ENCODE results near the gene NRAP. TPM values are rescaled to one million over a fixed set of nuclear protein-coding genes. Genes with fewer than 3 reads are reported as not detected.

Gene NRAP
- total and polyA plus RNA-seq, 2 donors (not counting 3 experiments of a cell fraction or from before 2014, with no cell fraction given) = not detected

DNA sequence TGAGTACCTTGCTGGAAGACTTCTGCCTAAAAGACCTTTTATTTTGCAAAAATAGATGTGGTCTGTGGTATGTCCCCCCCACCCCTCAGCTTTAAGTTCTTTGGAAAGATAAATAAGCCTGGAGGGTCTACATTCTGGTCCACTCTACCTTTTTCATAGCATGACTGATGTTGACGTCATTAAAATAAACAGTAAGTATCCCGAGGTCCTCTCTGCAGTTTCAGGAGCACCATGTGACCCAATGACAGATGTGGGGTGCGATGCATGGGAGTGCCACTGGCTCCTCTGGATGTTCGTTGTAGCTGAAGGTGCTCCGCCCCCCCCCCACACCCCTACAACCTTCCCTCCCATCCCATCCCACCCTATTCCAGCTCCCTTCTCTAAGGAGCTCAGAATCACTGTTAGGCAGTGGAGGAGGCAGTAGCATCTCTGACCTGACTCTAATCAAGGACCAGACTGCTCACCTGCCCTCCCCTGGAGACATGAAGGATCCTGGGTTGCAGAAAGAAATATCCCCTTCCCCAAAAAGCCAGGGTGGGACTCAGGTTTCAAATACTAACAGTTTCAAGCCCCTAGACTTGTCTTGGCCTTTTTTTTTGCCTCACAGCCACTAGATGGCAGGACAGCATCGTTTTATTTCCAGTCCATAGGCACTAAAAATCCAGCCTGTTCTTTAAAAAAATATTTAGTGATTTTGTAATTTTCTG lies 40.9 kb upstream of the NRAP start:
- Histone ChIP-seq H4K20me1 (replicated peaks; ENCODE audit: control insufficient read depth, extremely low read depth, insufficient read depth, low read length) (no peaks in the 10 kb centered on the region), H3K9ac (replicated peaks; ENCODE audit: extremely low read depth, insufficient read depth, low read length) (no peak overlapping the region), H3K9me3 (replicated peaks; ENCODE audit: control insufficient read depth, insufficient read depth, low read length) (no peaks in the 10 kb centered on the region), H3K79me2 (ENCODE audit: control insufficient read depth, insufficient read depth, low read length) (no peaks in the 10 kb centered on the region), H3K36me3 (ENCODE audit: control insufficient read depth in 2 of 2, extremely low read depth in 1 of 2, insufficient read depth in 2 of 2, low read length in 2 of 2) (peaks cover 0 to 5% of the 10 kb centered on the region in 2 experiments), H3K27me3 (ENCODE audit: control insufficient read depth in 2 of 2, insufficient read depth in 2 of 2, low read length in 2 of 2) (no peaks in the 10 kb centered on the region), H3K4me1 (ENCODE audit: control insufficient read depth, extremely low read depth, insufficient read depth, low read length) (peaks cover 20% of the 10 kb centered on the region), H2AFZ (ENCODE audit: low read depth, low read length) (no peak overlapping the region), H3K4me2 (ENCODE audit: insufficient read depth, low read length) (no peak overlapping the region), H3K4me3 (replicated peaks in 1 of 3; ENCODE audit: insufficient read depth in 1 of 3, low read depth in 1 of 3, low read length in 3 of 3) (no peak overlapping the region), H3K27ac (ENCODE audit: insufficient read depth, low read depth, low read length) (no peak overlapping the region), H3K9me1 (replicated peaks; ENCODE audit: control insufficient read depth, extremely low read depth, insufficient read depth, low read length) (no peaks in the 10 kb centered on the region)
- FAIRE-seq = peak; percentile 86
- DNase-seq (ENCODE audit: low read depth, low spot score) = peak; percentile 50
- CTCF ChIA-PET = interaction anchor here (0.6 to 3.1 kb wide), 16 partner anchors 8 to 1425 kb away, joined by 3 to 52 read pairs (median 4); partner anchors contain the start of gene CASP7
- POLR2A ChIA-PET = no interaction called here
- TF ChIP-seq MYC (IDR thresholded peaks at IDR 0.05; ENCODE audit: low read depth, low read length) = no peak
- TF ChIP-seq POLR2A (IDR thresholded peaks at IDR 0.05; ENCODE audit: low read depth, low read length) = no peak
- TF ChIP-seq, protein P1, sequence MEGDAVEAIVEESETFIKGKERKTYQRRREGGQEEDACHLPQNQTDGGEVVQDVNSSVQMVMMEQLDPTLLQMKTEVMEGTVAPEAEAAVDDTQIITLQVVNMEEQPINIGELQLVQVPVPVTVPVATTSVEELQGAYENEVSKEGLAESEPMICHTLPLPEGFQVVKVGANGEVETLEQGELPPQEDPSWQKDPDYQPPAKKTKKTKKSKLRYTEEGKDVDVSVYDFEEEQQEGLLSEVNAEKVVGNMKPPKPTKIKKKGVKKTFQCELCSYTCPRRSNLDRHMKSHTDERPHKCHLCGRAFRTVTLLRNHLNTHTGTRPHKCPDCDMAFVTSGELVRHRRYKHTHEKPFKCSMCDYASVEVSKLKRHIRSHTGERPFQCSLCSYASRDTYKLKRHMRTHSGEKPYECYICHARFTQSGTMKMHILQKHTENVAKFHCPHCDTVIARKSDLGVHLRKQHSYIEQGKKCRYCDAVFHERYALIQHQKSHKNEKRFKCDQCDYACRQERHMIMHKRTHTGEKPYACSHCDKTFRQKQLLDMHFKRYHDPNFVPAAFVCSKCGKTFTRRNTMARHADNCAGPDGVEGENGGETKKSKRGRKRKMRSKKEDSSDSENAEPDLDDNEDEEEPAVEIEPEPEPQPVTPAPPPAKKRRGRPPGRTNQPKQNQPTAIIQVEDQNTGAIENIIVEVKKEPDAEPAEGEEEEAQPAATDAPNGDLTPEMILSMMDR (IDR thresholded peaks at IDR 0.05; ENCODE audit: extremely low read depth in 1 of 2, insufficient read depth in 1 of 2, low read depth in 1 of 2, low read length in 2 of 2) = peak; percentile 52 to 59
- intact Hi-C loops (cut with micrococcal nuclease) (loop anchor here (1.0 to 5.0 kb wide), 6 partner anchors 25 to 600 kb away; partner anchors contain the start of genes ADRB1 and CASP7), dilution Hi-C loops (cut with MboI; ENCODE audit: extremely low pct_ligation_motif_present, low sequenced_read_pairs) (no loop called here)
- no TSS peak for BruUV-seq (replicated peaks)

DNA sequence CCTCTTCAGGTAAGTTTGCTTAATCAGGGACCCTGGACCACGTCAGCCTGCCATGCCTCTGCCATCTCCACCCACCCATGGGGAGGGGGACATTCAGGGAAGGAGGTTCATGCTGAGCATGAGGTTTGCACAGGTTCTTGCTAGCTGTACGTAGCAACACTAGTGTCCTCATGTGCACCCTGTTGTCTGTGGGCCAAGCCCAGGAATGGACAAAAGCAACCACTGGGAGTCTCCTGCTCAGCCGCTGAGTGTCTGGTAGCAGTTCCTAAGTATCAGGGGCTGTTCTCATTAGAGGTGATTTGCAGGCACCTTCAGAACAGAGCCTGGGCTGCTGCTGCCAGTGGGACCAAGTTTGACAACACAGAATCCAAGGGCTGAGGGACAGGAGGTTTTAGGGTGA lies 33.8 kb upstream of the NRAP start:
- POLR2A ChIA-PET = no interaction called here
- no peaks in the 10 kb centered on the region for H3K9me3 ChIP-seq (replicated peaks; ENCODE audit: control insufficient read depth, insufficient read depth, low read length)
- H3K4me3 ChIP-seq (replicated peaks in 1 of 3; ENCODE audit: insufficient read depth in 1 of 3, low read depth in 1 of 3, low read length in 3 of 3) = no peak overlapping the region
- intact Hi-C loops (cut with micrococcal nuclease) (no loop called here), dilution Hi-C loops (cut with MboI; ENCODE audit: extremely low pct_ligation_motif_present, low sequenced_read_pairs) (no loop called here)
- H3K9ac ChIP-seq (replicated peaks; ENCODE audit: extremely low read depth, insufficient read depth, low read length) = no peak overlapping the region
- no TSS peak for BruUV-seq (replicated peaks)
- H2AFZ ChIP-seq (ENCODE audit: low read depth, low read length) = no peak overlapping the region
- peaks cover 10 to 14% of the 10 kb centered on the region in 2 experiments for H3K36me3 ChIP-seq (ENCODE audit: control insufficient read depth in 2 of 2, extremely low read depth in 1 of 2, insufficient read depth in 2 of 2, low read length in 2 of 2)
- TF ChIP-seq GATA2 (IDR thresholded peaks at IDR 0.05; ENCODE audit: insufficient read depth, insufficient read length, low read depth, low read length) = no peak
- TF ChIP-seq, protein P1 (IDR thresholded peaks at IDR 0.05; ENCODE audit: extremely low read depth in 1 of 2, insufficient read depth in 1 of 2, low read depth in 1 of 2, low read length in 2 of 2) = no peak
- no peak for TF ChIP-seq POLR2A (IDR thresholded peaks at IDR 0.05; ENCODE audit: low read depth, low read length)
- TF ChIP-seq JUN (IDR thresholded peaks at IDR 0.05; ENCODE audit: borderline replicate concordance, insufficient read depth, insufficient read length, low read depth) = no peak
- TF ChIP-seq, protein P2, sequence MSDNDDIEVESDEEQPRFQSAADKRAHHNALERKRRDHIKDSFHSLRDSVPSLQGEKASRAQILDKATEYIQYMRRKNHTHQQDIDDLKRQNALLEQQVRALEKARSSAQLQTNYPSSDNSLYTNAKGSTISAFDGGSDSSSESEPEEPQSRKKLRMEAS (IDR thresholded peaks at IDR 0.05; ENCODE audit: insufficient read depth, insufficient read length) = no peak
- TF ChIP-seq FOS (IDR thresholded peaks at IDR 0.05; ENCODE audit: borderline replicate concordance, insufficient read depth, low read length) = no peak
- TF ChIP-seq POLR2AphosphoS5 (IDR thresholded peaks at IDR 0.05; ENCODE audit: insufficient read depth, low read depth, low read length) = no peak
- no peak for TF ChIP-seq MYC (IDR thresholded peaks at IDR 0.05; ENCODE audit: low read depth, low read length)
- TF ChIP-seq EZH2 (IDR thresholded peaks at IDR 0.05; ENCODE audit: borderline replicate concordance, low read depth, low read length, severe bottlenecking) = no peak
- peaks cover 20% of the 10 kb centered on the region for H3K79me2 ChIP-seq (ENCODE audit: control insufficient read depth, insufficient read depth, low read length)
- no peak overlapping the region for H3K27ac ChIP-seq (ENCODE audit: insufficient read depth, low read depth, low read length)
- H3K27me3 ChIP-seq (ENCODE audit: control insufficient read depth in 2 of 2, insufficient read depth in 2 of 2, low read length in 2 of 2) = no peaks in the 10 kb centered on the region
- FAIRE-seq (no peak), DNase-seq (ENCODE audit: low read depth, low spot score) (no peak)
- no peak overlapping the region for H3K4me2 ChIP-seq (ENCODE audit: insufficient read depth, low read length)
- H3K4me1 ChIP-seq (ENCODE audit: control insufficient read depth, extremely low read depth, insufficient read depth, low read length) = no peaks in the 10 kb centered on the region
- H3K9me1 ChIP-seq (replicated peaks; ENCODE audit: control insufficient read depth, extremely low read depth, insufficient read depth, low read length) = no peaks in the 10 kb centered on the region
- CTCF ChIA-PET = interaction anchor here (1.5 kb wide), 1 partner anchor 17 kb away, joined by 4 read pairs; no protein-coding TSS in a partner anchor
- H4K20me1 ChIP-seq (replicated peaks; ENCODE audit: control insufficient read depth, extremely low read depth, insufficient read depth, low read length) = no peaks in the 10 kb centered on the region

Data from endothelial cell of umbilical vein (primary cell).